SK-N-SH treated with all-trans-retinoic acid at 6 μM for 48 hours (cell line): ENCODE data around the gene AHCY.

ENCODE experiments used
- ARNTL ChIP-seq: fragments of 450-650 bp; formaldehyde crosslinking; IDR thresholded peaks from 2 replicates; pipeline ENCODE4 v1.5.0; 2020; ENCODE audit warnings: low read depth, mild to moderate bottlenecking, moderate library complexity, borderline replicate concordance
- BACH2 ChIP-seq: fragments of 250-450 bp; sonication (Bioruptor Pico); IDR thresholded peaks from 2 replicates; pipeline ENCODE4 v1.9.0; 2021; ENCODE audit warnings: mild to moderate bottlenecking, borderline replicate concordance
- ISL1 ChIP-seq: fragments of 250-450 bp; sonication (Bioruptor Pico); IDR thresholded peaks from 2 replicates; pipeline ENCODE4 v2.1.2; 2022; ENCODE audit warnings: mild to moderate bottlenecking, moderate library complexity
- PPARA ChIP-seq: fragments of 250-450 bp; sonication (Bioruptor Pico); IDR thresholded peaks from 2 replicates; pipeline ENCODE4 v1.5.0; 2020; ENCODE audit warnings: mild to moderate bottlenecking, borderline replicate concordance
- ZC3H10 ChIP-seq: fragments of 250-450 bp; sonication (Bioruptor Pico); IDR thresholded peaks from 2 replicates; pipeline ENCODE4 v1.5.1; 2021; ENCODE audit warnings: mild to moderate bottlenecking, moderate library complexity
- ZFP30 ChIP-seq: fragments of 450-650 bp; formaldehyde crosslinking; IDR thresholded peaks from 2 replicates; pipeline ENCODE4 v1.5.0; 2022; ENCODE audit warnings: mild to moderate bottlenecking, moderate library complexity
- ZNF565 ChIP-seq: fragments of 450-650 bp; formaldehyde crosslinking; conservative IDR thresholded peaks from 2 replicates; pipeline ENCODE4 v1.5.0; 2020; ENCODE audit warnings: low read depth, mild to moderate bottlenecking, moderate library complexity
- ZNF70 ChIP-seq: fragments of 450-650 bp; formaldehyde crosslinking; IDR thresholded peaks from 2 replicates; pipeline ENCODE4 v1.5.0; 2020; ENCODE audit warnings: mild to moderate bottlenecking, moderate library complexity
- ZNF8 ChIP-seq: fragments of 450-650 bp; formaldehyde crosslinking; IDR thresholded peaks from 2 replicates; pipeline ENCODE4 v1.5.0; 2020; ENCODE audit warnings: mild to moderate bottlenecking, moderate library complexity
- TF ChIP-seq, protein P1 (sequence below): fragments of 250-450 bp; sonication (Bioruptor Pico); IDR thresholded peaks from 2 replicates; pipeline ENCODE4 v1.8.0; 2021; ENCODE audit warnings: low read depth, mild to moderate bottlenecking, moderate library complexity, borderline replicate concordance
- TF ChIP-seq, protein P2 (sequence below): fragments of 250-450 bp; sonication (Bioruptor Pico); IDR thresholded peaks from 2 replicates; pipeline ENCODE4 v1.5.0; 2020; ENCODE audit warnings: mild to moderate bottlenecking, moderate library complexity
- TF ChIP-seq, protein P3 (sequence below): fragments of 250-450 bp; sonication (Bioruptor Pico); IDR thresholded peaks from 2 replicates; pipeline ENCODE4 v1.8.0; 2020; ENCODE audit warnings: mild to moderate bottlenecking, moderate library complexity, borderline replicate concordance
- TF ChIP-seq, protein P4 (sequence below): fragments of 250-450 bp; sonication (Bioruptor Pico); IDR thresholded peaks from 2 replicates; pipeline ENCODE4 v1.5.1; 2021; ENCODE audit warnings: mild to moderate bottlenecking, moderate library complexity

DNA sequence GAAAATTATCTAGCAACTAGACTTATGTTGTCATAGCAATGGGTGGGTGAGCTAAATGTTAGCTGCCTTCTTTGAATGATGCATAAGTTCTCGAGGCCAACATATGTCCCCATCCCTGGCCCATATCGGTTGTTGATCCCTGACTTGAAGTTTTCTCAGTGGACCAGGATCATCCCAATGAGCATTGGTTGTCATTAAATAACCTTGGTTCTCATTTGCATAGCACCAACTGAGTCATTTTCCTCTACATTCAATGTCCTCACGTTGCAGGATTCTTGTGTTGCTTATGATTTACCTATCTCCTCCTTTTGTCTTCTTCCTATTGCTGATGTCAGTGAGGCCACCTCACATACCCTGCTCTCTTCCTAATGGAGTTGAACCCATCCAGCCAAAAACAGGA lies 12.1 kb upstream of the AHCY start:
- no peak for TF ChIP-seq PPARA
- TF ChIP-seq, protein P1, sequence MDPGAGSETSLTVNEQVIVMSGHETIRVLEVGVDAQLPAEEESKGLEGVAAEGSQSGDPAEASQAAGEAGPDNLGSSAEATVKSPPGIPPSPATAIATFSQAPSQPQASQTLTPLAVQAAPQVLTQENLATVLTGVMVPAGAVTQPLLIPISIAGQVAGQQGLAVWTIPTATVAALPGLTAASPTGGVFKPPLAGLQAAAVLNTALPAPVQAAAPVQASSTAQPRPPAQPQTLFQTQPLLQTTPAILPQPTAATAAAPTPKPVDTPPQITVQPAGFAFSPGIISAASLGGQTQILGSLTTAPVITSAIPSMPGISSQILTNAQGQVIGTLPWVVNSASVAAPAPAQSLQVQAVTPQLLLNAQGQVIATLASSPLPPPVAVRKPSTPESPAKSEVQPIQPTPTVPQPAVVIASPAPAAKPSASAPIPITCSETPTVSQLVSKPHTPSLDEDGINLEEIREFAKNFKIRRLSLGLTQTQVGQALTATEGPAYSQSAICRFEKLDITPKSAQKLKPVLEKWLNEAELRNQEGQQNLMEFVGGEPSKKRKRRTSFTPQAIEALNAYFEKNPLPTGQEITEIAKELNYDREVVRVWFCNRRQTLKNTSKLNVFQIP (CRISPR knock-in tag) = no peak
- no peak for TF ChIP-seq ZNF8 (CRISPR knock-in tag)
- TF ChIP-seq, protein P2, sequence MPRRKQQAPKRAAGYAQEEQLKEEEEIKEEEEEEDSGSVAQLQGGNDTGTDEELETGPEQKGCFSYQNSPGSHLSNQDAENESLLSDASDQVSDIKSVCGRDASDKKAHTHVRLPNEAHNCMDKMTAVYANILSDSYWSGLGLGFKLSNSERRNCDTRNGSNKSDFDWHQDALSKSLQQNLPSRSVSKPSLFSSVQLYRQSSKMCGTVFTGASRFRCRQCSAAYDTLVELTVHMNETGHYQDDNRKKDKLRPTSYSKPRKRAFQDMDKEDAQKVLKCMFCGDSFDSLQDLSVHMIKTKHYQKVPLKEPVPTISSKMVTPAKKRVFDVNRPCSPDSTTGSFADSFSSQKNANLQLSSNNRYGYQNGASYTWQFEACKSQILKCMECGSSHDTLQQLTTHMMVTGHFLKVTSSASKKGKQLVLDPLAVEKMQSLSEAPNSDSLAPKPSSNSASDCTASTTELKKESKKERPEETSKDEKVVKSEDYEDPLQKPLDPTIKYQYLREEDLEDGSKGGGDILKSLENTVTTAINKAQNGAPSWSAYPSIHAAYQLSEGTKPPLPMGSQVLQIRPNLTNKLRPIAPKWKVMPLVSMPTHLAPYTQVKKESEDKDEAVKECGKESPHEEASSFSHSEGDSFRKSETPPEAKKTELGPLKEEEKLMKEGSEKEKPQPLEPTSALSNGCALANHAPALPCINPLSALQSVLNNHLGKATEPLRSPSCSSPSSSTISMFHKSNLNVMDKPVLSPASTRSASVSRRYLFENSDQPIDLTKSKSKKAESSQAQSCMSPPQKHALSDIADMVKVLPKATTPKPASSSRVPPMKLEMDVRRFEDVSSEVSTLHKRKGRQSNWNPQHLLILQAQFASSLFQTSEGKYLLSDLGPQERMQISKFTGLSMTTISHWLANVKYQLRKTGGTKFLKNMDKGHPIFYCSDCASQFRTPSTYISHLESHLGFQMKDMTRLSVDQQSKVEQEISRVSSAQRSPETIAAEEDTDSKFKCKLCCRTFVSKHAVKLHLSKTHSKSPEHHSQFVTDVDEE (CRISPR knock-in tag) = no peak
- no peak for TF ChIP-seq ZNF70 (CRISPR knock-in tag)
- TF ChIP-seq, protein P3, sequence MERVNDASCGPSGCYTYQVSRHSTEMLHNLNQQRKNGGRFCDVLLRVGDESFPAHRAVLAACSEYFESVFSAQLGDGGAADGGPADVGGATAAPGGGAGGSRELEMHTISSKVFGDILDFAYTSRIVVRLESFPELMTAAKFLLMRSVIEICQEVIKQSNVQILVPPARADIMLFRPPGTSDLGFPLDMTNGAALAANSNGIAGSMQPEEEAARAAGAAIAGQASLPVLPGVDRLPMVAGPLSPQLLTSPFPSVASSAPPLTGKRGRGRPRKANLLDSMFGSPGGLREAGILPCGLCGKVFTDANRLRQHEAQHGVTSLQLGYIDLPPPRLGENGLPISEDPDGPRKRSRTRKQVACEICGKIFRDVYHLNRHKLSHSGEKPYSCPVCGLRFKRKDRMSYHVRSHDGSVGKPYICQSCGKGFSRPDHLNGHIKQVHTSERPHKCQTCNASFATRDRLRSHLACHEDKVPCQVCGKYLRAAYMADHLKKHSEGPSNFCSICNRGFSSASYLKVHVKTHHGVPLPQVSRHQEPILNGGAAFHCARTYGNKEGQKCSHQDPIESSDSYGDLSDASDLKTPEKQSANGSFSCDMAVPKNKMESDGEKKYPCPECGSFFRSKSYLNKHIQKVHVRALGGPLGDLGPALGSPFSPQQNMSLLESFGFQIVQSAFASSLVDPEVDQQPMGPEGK (CRISPR knock-in tag) = no peak
- no peak for TF ChIP-seq ARNTL (CRISPR knock-in tag)
- TF ChIP-seq ZC3H10 (CRISPR knock-in tag) = no peak
- no peak for TF ChIP-seq ZFP30 (CRISPR knock-in tag)
- no peak for TF ChIP-seq BACH2 (CRISPR knock-in tag)
- TF ChIP-seq ISL1 (CRISPR knock-in tag) = no peak
- TF ChIP-seq ZNF565 (CRISPR knock-in tag) = no peak
- TF ChIP-seq, protein P4, sequence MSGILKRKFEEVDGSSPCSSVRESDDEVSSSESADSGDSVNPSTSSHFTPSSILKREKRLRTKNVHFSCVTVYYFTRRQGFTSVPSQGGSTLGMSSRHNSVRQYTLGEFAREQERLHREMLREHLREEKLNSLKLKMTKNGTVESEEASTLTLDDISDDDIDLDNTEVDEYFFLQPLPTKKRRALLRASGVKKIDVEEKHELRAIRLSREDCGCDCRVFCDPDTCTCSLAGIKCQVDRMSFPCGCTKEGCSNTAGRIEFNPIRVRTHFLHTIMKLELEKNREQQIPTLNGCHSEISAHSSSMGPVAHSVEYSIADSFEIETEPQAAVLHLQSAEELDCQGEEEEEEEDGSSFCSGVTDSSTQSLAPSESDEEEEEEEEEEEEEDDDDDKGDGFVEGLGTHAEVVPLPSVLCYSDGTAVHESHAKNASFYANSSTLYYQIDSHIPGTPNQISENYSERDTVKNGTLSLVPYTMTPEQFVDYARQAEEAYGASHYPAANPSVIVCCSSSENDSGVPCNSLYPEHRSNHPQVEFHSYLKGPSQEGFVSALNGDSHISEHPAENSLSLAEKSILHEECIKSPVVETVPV = no peak
